HG03103 (cell line): ENCODE measurements around the gene PDIA5.

Source experiments
- ATAC-seq: cut with Tn5 transposase; IDR thresholded peaks from one replicate; pipeline ENCODE4 v1.9.1; 2021; ENCODE audit warnings: low read depth; ENCODE audit not compliant: unreplicated experiment

Gene PDIA5

GRCh38 chr3:123088387-123088786 lies 21.6 kb downstream of the PDIA5 start:
- no peak for ATAC-seq

- no peak for ATAC-seq
These were observed 22.9 kb downstream of the PDIA5 start for GRCh38 chr3:123089611-123090331.

DNA sequence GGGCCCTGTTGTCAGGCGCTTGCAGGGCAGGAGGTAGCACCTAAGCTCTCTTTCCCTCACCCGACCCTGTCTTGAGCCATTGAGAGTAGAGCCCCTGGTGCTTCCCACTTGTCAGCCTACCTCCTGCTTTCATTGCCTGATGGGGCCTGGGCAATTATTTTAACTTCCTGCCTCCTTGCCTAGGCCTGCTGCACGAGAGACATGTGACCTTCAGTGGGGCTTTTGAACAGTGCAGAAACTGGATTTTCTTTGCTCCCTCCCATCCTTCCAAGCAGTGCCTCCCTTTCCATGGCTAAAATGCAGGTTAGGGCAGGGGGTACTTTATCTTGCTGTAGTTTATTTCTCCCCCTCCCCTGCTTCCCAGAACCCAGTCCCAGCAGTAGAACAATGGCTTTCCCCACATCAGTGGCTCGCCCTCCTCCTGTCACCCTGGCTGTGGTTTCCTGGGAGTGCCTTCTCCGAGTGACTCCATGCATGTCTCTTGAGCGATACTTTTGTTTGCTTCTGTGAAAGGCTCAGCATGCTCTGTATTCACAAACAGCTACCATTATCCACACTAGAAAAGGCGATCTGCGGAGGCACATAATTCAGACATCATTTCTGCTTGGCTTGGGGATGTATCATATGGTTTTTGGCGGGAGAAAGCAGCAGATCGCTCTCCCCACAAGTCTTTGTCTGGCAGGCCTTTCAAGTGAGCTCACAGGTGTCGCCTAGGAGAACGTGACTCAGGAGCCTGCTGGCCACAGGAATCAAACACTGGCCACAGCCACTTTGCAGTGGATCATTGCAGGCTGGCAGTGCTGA lies 24.1 kb downstream of the PDIA5 start:
- no peak for ATAC-seq

DNA sequence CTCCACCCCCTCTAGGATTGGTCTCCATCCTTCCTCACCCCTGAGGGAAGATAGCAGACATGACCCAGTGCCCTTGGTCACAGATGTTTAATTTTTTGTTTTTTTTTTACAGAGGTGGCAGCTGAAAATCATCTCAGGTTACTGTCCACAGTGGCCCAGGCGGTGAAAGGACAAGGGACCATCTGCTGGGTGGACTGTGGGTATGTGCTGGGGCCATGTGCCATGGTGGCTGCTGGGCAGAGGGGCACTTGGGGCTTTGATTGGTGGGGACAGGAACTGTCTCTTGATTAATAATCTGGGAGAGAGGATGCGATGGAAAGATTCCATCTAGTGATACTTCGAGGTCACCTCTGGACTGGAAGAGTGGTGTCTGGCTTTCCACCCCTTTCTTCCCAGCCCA lies 25.4 kb downstream of the PDIA5 start:
- ATAC-seq, result no peak

GRCh38 chr3:123093696-123094095 lies 26.9 kb downstream of the PDIA5 start:
- ATAC-seq, result no peak

DNA sequence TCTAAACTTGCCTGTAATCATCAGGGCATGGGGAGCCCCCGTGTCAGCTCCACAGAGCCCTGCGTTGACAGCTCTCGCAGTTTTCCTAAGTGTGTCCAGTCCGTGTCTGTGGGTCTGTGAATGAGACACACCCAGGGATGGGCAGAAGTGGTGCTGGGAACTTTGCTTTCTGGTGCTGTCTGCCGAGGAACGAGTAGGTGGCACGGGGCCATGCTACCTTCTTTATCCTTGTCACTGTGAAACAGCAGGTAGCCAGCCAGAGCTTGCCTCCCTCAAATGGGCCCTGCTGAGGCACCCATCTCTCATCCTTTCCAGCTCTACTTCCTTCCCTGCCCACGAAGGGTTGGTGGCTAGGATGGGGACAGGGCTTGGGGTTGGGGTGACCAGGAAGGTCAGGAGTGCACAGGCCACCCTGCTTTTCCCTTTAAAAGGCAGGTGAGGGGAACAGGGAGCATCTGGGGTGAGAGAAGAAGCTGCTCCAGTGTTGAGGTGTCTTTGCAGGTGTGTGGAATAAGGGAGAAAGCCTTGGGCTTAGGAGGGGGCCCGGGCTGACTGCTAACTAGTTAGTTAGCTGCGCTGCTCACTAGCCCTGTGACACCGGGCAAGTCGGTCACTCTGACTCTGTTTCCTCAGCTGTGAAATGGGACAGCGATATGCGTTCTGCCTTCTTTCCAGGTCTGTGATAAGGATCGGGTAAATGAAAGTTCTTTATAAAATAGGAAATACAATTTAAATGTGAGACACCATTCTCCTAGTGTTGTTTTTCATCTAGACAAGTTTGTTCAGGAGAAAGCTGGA lies 27.9 kb downstream of the PDIA5 start:
- ATAC-seq, result no peak

DNA sequence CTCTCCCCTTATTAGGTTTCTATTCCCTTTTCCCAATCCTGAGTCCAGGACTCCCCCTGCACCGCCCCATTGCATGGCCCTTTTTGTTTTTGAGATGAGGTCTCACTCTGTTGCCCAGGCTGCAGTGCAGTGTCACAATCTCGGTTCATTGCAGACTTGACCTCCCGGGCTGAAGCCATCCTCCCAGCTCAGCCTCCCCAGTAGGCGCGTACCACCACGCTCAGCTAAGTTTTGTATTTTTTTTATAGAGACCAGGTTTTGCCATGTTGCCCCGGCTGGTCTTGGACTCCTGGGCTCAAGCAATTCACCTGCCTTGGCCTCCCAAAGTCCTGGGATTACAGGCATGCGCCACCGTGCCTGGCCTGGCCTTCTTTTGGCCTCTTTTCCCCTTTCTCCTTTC lies 29.3 kb downstream of the PDIA5 start:
- no peak for ATAC-seq

DNA sequence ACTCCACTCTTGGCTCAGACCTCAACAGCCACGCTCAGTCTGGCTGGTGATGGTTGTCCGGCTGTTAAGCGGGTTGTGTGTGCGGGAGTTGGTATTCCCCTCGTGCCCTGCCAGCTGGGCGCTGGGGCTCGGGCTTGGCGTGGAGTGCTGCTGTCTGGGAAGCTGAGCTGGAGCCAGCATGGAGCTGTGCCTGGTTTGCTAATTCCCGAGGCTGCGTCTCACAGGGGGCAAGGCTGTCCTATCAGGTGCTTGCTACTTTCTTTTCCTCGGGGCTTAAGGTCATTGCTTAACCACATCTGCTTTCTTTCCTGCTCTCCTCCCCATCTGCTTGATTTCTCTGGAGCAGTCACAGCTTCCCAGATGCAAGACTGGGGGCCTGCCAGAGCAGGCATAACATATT lies 29.9 kb downstream of the PDIA5 start:
- ATAC-seq, result no peak

DNA sequence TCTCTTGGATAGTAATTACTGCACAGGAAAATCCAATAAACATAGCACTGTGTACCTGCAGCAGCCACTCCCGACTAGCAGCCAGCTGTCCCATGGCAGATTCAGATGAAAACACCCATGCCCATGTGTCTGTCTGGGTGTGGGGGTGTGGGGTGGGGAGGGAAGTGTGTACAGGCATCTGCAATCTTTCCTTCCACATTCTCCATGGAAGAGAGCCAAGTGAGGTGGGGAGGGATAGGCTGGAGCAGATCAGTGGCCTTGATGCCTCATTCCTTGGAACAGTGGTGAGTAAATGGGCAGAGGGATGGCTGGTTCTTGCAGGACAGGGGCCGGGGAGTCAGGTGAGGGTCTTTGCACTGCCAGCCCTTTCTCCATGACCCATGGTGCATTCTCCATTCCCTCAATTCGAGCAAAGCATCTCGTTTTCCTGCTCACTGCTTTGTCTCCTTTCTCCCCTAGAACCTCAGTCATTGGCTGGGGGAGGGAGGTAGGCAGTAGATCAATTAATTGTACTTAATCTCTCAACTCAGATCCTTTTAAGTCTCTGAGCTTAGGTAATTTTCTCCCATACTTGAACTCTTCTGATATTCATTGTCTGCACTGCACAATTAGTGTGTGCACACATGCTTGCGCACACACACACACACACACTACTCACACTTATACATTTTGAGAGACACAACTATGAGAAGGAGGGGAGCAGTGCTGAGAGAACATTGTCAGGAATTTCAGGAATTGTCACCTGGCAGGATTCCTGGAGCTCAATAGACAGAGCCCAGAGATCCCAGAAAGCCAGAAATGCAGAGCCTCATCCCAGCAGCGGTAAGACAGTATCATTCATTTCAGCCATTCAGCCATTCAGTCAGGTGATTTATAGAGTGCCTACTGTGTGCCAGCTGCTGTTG lies 31.9 kb downstream of the PDIA5 start:
- no peak for ATAC-seq

GRCh38 chr3:123099331-123100192 lies 32.7 kb downstream of the PDIA5 start:
- no peak for ATAC-seq

GRCh38 chr3:123100193-123100776 lies 33.5 kb downstream of the PDIA5 start:
- ATAC-seq, result no peak

GRCh38 chr3:123102249-123102648 lies 35.4 kb downstream of the PDIA5 start:
- ATAC-seq, result no peak

- ATAC-seq, result no peak
These were observed 36.0 kb downstream of the PDIA5 start for GRCh38 chr3:123102826-123103225.

DNA sequence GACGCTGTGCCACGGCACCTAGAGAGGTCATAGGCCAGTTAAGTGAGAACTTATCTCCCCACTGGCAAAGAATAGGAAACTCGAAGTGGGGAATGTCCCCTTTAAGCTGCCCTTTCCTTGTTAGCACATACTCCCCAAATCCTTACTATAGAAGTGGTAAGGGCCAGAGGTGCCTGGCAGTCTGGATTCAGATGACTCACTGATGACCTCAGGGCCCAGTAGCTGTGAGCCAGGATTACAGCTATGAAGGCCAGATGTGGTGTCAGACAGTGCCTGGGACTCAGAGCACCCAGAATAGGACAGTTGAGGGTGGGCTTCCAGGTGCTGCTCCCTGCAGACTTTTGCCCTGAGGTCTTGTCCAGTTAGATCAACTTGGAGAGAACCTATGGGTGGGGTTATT lies 37.7 kb downstream of the PDIA5 start:
- ATAC-seq, result no peak

GRCh38 chr3:123105201-123106189 lies 38.7 kb downstream of the PDIA5 start:
- no peak for ATAC-seq

DNA sequence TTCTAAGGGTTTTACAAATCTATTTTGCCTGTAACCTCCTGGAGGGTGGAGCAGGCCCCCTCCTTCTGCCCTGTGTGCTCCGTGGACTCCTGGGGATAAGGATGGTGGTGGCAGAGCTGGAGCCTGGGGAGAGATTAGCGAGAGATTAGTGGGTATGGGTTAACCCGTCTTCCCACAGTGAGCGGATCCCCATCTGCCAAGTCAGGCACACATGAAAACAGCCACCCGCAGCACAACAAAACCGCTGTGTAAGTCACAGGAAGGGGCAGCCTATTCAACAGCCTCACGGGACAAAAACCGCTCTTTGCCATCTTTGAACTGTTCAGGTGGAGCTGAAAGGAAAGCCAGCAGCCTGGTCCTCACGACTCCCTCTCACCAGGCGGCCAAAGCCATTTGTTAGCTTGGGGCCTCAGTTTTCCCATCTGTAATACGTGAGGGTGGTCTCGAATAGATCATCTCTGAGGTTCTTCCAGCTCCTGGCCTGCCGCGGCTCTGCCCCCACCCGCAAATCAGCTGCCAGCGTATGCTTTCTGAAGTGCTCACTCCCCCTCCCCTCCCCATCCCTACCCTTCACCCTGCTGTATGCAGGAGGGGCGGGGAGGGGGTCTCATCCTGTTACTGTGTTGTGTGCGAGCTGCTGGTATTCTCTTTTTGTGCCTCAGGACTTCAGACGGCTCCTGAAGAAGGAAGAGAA lies 43.6 kb downstream of the PDIA5 start:
- no peak for ATAC-seq

GRCh38 chr3:123110976-123111615 lies 44.3 kb downstream of the PDIA5 start:
- no peak for ATAC-seq
